GM12892 (cell line): ENCODE results near the gene DSCAML1.

Experiments used
- DNase-seq: peaks from one replicate; pipeline ENCODE4 v3.0.0; 2011; ENCODE audit not compliant: insufficient read length
- FAIRE-seq: peaks from 2 replicates; lab custom pipeline; 2011; peaks lifted over from hg19 to GRCh38; lab: Jason Lieb, UNC
- POLR2A ChIP-seq: IDR thresholded peaks from 2 replicates; pipeline ENCODE4 v1.6.1; 2011; ENCODE audit warnings: low read depth, low read length, control low read depth
- POLR2AphosphoS5 ChIP-seq: IDR thresholded peaks from 2 replicates; pipeline ENCODE4 v1.6.1; 2011; ENCODE audit warnings: low read depth, low read length, control low read depth
- TAF1 ChIP-seq: IDR thresholded peaks from 2 replicates; pipeline ENCODE4 v1.6.1; 2011; ENCODE audit warnings: low read depth, mild to moderate bottlenecking, control low read depth, low read length, borderline replicate concordance

Gene DSCAML1

DNA sequence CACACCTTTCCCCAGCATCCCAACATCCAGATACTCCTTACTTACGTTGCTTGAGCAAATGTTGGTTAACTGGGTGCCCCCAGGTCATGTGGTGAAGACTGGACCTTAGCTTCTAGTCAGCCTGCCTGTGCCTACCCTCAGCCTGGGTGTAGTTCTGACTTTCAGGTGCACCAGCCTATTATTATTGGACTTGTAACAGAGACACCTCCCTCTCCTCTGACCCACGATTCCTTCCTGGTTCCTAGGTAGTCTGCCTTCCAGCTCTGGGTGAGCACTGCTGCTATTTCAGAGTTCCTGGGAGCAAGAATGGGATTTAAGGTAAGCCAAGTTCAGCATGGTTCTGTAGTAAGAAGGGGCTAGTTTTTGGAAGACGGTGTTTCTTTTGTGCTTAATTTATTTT lies 138.2 kb downstream of the DSCAML1 start:
- TF ChIP-seq TAF1 (no peak), POLR2AphosphoS5 (no peak), POLR2A (no peak)
- FAIRE-seq = no peak
- DNase-seq = no peak

DNA sequence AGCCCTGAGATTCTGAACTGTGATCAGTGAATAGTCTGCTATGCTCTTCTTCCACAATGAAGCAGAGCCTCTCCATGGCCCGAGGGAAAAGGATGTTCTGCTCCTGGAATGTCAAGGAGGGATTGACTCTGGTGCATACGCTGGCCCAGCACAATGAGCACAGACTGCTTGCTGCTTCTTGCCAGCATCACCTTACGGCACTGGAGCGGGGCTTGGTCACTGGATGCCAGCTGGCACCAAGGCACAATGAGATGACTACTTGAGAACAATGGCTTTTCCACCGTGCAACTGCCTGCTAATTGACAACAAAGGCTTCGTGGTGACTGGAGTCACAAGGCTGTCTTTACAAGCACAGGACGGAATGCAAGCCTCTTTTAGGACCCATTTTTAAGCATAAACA lies 139.2 kb downstream of the DSCAML1 start:
- FAIRE-seq = no peak
- no peak for TF ChIP-seq TAF1
- TF ChIP-seq POLR2A = no peak
- TF ChIP-seq POLR2AphosphoS5 = no peak
- no peak for DNase-seq

DNA sequence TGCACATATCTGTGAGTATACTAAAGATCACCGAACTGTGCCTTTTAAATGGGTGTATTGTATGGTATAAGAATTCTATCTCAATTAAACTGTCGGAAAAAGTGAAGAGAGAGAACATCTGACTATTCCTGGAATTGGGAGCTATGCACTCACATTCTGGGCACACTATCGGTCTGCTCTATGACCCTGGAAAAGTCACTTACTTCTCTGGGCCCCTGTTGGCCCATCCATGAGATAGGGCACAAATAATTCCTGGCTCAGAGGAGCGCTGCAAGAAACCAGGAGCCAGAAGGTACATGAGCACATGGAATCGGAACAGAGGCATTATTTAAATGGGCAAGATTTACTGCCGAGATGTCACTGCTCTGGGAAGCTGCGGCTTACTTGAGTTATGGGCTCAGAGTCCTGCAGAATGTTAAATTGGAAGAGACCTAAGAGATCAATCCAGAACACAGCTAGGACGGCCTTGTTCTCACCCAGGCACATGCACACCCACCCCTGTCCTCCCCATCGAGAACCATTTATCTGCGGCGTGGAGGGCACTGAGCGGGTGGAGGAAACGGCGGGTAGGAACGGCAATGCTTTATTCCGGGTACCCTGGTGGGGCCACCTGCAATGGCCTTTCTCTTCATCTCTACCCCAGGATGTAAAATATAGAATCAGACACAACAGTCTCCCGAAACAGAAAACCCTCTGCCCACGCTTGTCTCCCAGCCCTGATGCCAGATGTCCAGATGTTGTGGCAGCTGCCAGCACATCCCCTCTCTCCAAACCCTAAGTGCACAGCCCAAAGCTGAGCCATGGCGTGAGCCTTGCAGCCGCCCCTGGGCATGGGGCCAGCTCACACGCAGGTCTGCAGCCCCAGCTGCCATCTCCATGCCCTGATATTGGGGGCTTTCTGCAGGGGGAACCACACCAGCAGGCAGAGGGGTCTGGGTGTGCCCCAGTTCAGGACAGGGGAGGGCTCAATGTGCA lies 142.4 kb downstream of the DSCAML1 start:
- DNase-seq (no peak), FAIRE-seq (no peak)
- TF ChIP-seq POLR2AphosphoS5 (no peak), TAF1 (no peak), POLR2A (no peak)

DNA sequence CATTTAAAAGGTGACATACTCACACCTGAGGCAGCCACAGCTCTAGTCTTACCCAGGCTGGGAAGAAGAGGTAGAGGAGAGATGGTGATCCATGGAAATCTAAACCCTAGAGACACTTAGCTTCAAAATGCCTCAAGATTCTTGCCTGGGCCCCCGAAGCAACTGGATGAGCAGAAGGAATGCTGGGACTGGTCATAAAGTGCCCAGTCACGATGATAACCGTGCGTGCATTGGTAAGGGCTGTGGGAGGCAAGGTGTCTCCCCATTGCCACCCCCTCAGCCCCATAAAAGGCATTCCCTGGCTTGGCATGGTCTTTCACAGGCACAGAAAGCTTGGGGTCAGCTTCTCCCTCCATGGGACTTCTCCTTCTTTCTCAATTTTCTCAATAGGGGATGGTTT lies 144.5 kb downstream of the DSCAML1 start:
- DNase-seq (no peak), FAIRE-seq (no peak)
- no peak for TF ChIP-seq TAF1
- TF ChIP-seq POLR2A = no peak
- no peak for TF ChIP-seq POLR2AphosphoS5

DNA sequence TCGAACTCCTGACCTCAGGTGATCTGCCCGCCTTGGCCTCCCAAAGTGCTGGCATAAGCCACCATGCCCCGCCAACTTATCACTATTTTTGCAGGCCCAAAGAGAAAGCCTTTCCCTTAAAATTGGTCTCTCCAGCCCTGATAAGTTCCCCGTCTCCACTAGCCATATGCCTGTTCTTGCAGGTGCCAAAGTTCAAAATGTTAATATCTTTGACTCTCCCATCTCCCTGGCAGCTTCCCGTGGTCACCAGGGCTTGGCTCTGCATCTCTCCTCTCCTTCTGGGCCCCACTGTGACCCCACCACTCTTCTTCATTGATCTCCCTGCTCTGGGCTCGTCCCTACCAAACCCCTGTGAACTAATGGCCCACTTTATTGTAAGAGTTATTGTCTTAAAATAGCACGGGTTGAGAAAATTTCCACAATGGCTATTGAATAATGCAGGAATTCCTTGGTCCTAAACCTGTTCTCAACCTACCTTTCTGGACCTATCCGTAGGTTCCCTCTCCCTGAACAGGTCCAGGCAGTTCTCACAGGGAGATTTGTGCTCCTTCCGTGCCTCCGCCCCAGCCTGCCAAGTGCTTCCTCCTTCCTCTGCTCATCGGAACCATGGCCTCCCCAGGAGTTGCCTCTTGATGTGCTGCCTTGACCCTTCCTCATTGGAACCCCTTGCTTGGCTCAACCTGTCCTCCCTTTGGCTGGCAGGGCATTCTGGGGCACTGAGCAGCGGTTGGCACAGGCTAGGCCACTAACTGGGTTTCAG lies 147.5 kb downstream of the DSCAML1 start:
- DNase-seq (no peak), FAIRE-seq (no peak)
- no peak for TF ChIP-seq POLR2AphosphoS5
- no peak for TF ChIP-seq POLR2A
- no peak for TF ChIP-seq TAF1

DNA sequence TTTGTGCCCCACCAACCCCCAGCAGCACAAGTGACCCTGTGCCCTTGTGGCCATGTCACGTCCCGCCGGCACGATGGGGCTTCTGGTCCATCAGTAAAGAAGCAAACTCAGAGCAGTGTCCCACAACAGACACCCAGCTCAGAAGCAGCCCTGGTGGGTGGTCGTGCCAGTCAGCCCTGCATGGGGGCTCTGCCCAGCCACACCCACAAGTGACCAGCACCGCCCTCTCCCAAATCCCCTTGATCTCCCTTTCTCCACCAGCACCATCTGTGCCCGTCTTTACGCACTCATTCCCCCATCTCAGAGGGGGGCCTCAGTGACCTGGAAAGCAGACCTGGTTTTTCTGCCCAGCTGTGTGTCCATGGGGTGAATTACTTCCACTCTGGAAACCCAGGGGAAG lies 149.1 kb downstream of the DSCAML1 start:
- FAIRE-seq (no peak), DNase-seq (no peak)
- TF ChIP-seq POLR2A = no peak
- TF ChIP-seq TAF1 = no peak
- TF ChIP-seq POLR2AphosphoS5 = no peak

DNA sequence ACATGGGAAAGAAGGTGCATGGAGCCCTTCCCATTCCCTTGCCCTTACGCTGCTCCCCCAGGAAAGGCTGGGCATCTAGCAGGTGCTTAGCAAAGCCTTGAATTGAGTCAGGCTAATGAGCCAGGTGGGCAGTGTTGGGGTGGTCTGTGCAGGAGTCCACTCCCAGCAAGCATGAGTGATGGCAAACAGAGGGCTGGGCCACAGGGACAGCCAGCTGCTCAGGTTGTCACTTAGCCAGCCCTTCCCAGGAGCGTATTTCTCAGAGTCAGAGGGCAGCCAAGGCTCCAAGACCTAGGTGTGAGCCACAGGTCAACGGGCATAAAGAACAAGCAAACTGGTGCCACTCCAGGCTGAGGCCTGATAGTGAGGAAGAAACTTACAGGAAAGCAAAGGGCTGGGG lies 149.8 kb downstream of the DSCAML1 start:
- DNase-seq (no peak), FAIRE-seq (no peak)
- TF ChIP-seq TAF1 = no peak
- TF ChIP-seq POLR2A = no peak

DNA sequence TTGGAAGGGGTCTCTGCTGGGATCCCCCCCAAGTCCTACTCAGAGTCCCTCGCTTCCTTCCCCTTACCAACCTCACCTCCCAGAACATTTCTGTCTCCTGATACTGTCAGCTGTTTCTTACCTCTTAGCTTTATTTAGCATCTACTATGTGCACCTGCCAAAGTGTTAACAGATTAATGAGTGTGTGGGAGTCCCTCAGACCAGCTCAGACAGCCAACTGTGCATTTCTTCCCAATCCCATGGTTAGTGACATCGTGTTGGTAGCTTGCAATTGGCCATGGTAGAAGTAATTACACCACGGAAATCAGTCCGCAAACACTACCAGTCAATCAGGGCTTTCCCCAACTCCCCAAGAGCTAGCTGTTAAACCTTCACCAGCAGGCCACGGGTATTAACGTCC lies 150.6 kb downstream of the DSCAML1 start:
- DNase-seq (no peak), FAIRE-seq (no peak)
- TF ChIP-seq TAF1 = no peak
- no peak for TF ChIP-seq POLR2AphosphoS5
- no peak for TF ChIP-seq POLR2A

DNA sequence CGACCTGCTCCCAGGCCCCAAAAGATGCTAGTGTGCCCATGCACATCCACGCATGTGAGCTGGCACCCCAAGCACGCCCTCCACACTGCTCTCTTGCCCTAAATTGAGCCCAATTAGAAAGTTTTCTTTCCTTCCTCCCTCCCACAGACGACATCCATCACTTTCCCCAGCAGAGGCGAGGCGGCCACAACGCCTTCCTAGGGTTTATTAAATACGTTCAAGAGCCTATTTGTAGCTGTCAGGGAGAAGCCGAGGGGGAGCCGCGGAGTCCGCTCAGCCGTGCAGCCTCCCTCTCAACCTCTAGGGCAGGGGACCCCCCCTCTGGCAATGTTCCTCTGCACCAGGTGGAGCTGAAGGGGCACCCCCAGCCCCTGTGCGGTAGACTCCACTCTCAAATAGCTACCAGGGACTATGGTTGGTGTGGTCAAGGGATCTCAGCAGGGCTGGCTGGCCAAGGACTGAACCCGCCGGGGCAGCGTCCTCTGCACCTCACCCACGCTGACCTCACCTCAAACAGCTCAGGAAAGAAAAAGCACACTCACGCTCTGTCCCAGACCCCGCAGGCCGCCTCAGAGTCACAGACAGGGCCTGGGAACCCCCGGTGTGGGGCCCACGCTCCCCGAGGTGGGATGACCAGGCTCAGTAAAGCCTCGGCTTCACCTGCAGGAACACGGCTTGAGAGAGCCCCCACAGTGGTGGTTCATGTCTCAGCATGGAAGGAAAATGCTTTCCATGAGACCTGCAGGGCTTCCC lies 152.4 kb downstream of the DSCAML1 start:
- TF ChIP-seq POLR2A = no peak
- TF ChIP-seq POLR2AphosphoS5 = no peak
- no peak for TF ChIP-seq TAF1
- DNase-seq (no peak), FAIRE-seq (no peak)

DNA sequence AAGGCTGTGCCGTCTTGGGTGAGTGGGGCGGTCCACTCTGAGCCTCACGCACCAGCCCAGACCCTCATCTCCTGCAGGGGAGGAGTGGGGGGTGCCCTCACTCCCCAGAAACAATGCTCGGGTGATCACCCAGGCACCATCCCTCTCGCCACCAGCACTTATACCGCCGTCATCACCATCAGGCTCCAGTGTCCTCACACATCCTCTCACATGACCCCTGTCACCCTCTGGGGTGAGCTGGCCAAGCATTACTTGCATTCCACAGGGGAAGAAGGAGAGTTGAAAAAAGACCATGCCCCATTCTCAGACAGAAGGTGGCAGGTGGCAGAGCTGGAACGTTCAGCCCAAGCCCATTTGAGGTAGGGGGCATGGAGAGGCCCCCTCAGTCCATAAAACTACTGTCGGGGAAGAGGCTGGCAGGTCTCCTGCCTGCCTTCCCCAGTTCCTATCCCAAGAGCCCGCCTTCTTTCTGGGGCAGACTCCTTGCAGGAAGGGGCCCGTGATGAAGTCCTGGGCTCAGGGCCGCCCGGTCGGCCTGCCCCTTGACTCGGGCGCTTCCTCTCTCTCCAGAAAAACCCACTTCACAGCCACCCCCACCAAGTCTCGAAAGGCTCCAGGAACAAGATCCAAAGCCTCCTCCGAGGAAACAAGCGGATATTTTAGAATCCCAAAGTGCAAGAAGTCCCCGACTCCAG lies 153.3 kb downstream of the DSCAML1 start:
- TF ChIP-seq TAF1 (no peak), POLR2A (no peak), POLR2AphosphoS5 (no peak)
- FAIRE-seq (no peak), DNase-seq (no peak)
